Lung (tissue), 12 donors: ENCODE data around the gene DLG2. TPM values are rescaled to one million over a fixed set of nuclear protein-coding genes. Genes with fewer than 3 reads are reported as not detected.

ENCODE experiments used
- ATAC-seq: fragments of 200-7000 bp; cut with Tn5 transposase; one replicate; pipeline ENCODE4 v1.9.1; 2020; ENCODE audit warnings: moderate number of reproducible peaks; ENCODE audit not compliant: insufficient read depth, low FRiP score
- DNase-seq, 3 donors: peaks; one replicate each; pipeline ENCODE4 v3.0.0-alpha.2; 2013 to 2017
- H3K27ac ChIP-seq, 2 donors: one replicate each; pipeline ENCODE4 v1.5.1; 2013; ENCODE audit warnings: mild to moderate bottlenecking in 2 of 2, moderate library complexity in 2 of 2, control low read depth in 1 of 2, inconsistent platforms in 1 of 2, low read depth in 1 of 2, low read length in 1 of 2
- H3K27me3 ChIP-seq, 3 donors: one replicate each; pipeline ENCODE4 v1.5.1; 2013; ENCODE audit warnings: low read length in 2 of 3; ENCODE audit not compliant: control insufficient read depth in 3 of 3, insufficient read depth in 3 of 3
- H3K36me3 ChIP-seq, 4 donors: one replicate each; pipeline ENCODE4 v1.5.1; 2013; ENCODE audit warnings: low read length in 4 of 4, mild to moderate bottlenecking in 1 of 4, moderate library complexity in 1 of 4; ENCODE audit not compliant: control insufficient read depth in 4 of 4, insufficient read depth in 4 of 4
- H3K4me1 ChIP-seq, 5 donors: one replicate each; pipeline ENCODE4 v1.5.1; 2013; ENCODE audit warnings: low read length in 5 of 5, mild to moderate bottlenecking in 2 of 5, moderate library complexity in 1 of 5; ENCODE audit not compliant: control insufficient read depth in 5 of 5, insufficient read depth in 5 of 5
- H3K4me3 ChIP-seq: one replicate; pipeline ENCODE4 v1.5.1; 2013; ENCODE audit warnings: mild to moderate bottlenecking, control low read depth, moderate library complexity
- H3K9ac ChIP-seq, 2 donors: one replicate each; pipeline ENCODE4 v1.5.1; 2013; ENCODE audit warnings: low read length in 2 of 2, control low read depth in 1 of 2; ENCODE audit not compliant: insufficient read depth in 1 of 2
- H3K9me3 ChIP-seq, 4 donors: one replicate each; pipeline ENCODE4 v1.5.1; 2013; ENCODE audit warnings: low read length in 3 of 4, mild to moderate bottlenecking in 1 of 4, moderate library complexity in 1 of 4; ENCODE audit not compliant: control insufficient read depth in 4 of 4, insufficient read depth in 3 of 4
- CTCF ChIP-seq: IDR thresholded peaks from 2 replicates; pipeline ENCODE4 v1.5.1; 2012; ENCODE audit warnings: mild to moderate bottlenecking; ENCODE audit errors: control extremely low read depth, extremely low read depth
- WGBS, 2 donors: extraction: QIAGEN DNeasy Blood & Tissue Kit; methylation state at CpG; one replicate each; pipeline ENCODE4 v1.1.7; 2013; 5-methylcytosine and 5-hydroxymethylcytosine counted together
- polyA plus RNA-seq, 2 donors: library from polyadenylated mRNA; stranded (reverse); fragments of 200-250 nt; gene quantifications; one replicate each; pipeline ENCODE4 v1.2.1, GENCODE V29; 2013
- total RNA-seq, 2 donors: library from RNA; depleted of rRNA in 1 of 2; stranded (reverse); fragments of >200 nt in 1 of 2; gene quantifications; one replicate each; pipeline ENCODE4 v1.2.1, GENCODE V29; 2014 to 2021
- donor health status: control.
- donor health status: control.
- donor health status: Bipolar disorder and iron deficiency.
- donor health status: healthy.
- donor health status: DM: yes; HTN: yes; CAD: no.

The DLG2 gene
- total and polyA plus RNA-seq, 4 donors: 0.32 to 24.1 (median 5.4) TPM

GRCh38 chr11:83909579-83910534 lies 1717.3 kb downstream of the DLG2 start:
- no peak overlapping the region for H3K4me3 ChIP-seq
- no peaks in the 10 kb centered on the region for H3K36me3 ChIP-seq
- TF ChIP-seq CTCF: no peak
- H3K27me3 ChIP-seq: no peaks in the 10 kb centered on the region
- DNase-seq (no peak), ATAC-seq (no peak)
- no peak overlapping the region for H3K9ac ChIP-seq
- H3K27ac ChIP-seq: no peak overlapping the region
- H3K4me1 ChIP-seq: no peaks in the 10 kb centered on the region
- WGBS, 2 donors: 78 to 89% methylated on average over 5 of the region's 5 CpGs
- no peaks in the 10 kb centered on the region for H3K9me3 ChIP-seq

DNA sequence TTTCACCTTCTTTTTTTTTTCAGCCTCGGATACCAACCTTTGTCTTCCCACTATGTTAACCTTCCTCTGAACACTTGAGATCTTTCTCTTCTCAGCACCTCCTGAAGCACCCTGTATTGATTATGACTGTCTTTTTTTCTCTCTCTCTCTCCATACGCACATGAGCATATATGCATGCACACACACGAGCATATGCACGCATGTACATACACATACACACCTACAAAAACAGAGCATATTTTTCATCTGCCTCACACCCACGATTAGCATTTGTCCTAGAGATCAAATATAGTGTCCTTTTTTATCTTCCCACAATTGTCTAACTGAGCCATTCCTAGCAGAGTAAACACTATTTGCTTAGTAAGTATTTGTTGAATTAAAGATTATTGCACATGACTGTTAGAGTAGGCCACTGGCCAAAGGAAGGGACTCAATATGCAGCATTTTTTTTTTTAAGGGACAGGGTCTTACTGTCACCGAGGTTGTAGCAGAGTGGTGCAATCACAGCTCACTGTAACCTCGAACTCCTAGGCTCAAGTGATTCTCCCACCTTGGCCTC lies 1718.8 kb downstream of the DLG2 start:
- DNase-seq: no peak
- Histone ChIP-seq H3K36me3 (no peaks in the 10 kb centered on the region), H3K4me1 (no peaks in the 10 kb centered on the region), H3K27ac (no peak overlapping the region), H3K9me3 (no peaks in the 10 kb centered on the region), H3K9ac (no peak overlapping the region), H3K4me3 (no peak overlapping the region), H3K27me3 (no peaks in the 10 kb centered on the region)
- no peak for TF ChIP-seq CTCF
- WGBS, 2 donors: 75 to 88% methylated on average over 7 of the region's 7 CpGs
- ATAC-seq: no peak

- no peak for ATAC-seq
- no peak overlapping the region for H3K4me3 ChIP-seq
- H3K4me1 ChIP-seq: no peaks in the 10 kb centered on the region
- peaks cover 0 to 3% (median 0%) of the 10 kb centered on the region in 4 donors for H3K9me3 ChIP-seq
- H3K27ac ChIP-seq: no peak overlapping the region
- no peaks in the 10 kb centered on the region for H3K36me3 ChIP-seq
- H3K27me3 ChIP-seq: no peaks in the 10 kb centered on the region
- TF ChIP-seq CTCF: no peak
- H3K9ac ChIP-seq: no peak overlapping the region
- DNase-seq: peak in 1 of 3 donors; percentile 1
Observed at GRCh38 chr11:83895516-83895915, 1731.6 kb downstream of the DLG2 start.
